ENCODE measurements around the gene FH.

FH gene

GRCh38 chr1:241488739-241489138, 30.8 kb downstream of the FH start:
- no peak overlapping the region for H3K4me3 ChIP-seq (ENCODE audit: low read depth, low read length)
- no peak for DNase-seq (ENCODE audit: low read depth)
- no peak for TF ChIP-seq MYC (IDR thresholded peaks at IDR 0.05; ENCODE audit: low read depth, low read length)
- TF ChIP-seq CTCF (IDR thresholded peaks at IDR 0.05; ENCODE audit: low read depth, low read length) = no peak

GRCh38 chr1:241485554-241485992, 34.0 kb downstream of the FH start:
- DNase-seq (ENCODE audit: low read depth) = peak; percentile 37
- no peak overlapping the region for H3K4me3 ChIP-seq (ENCODE audit: low read depth, low read length)
- no peak; the same call in 1 of the 2 replicates for TF ChIP-seq MAX (IDR thresholded peaks at IDR 0.05; ENCODE audit: low read depth, low read length)
- TF ChIP-seq CTCF (IDR thresholded peaks at IDR 0.05; ENCODE audit: low read depth, low read length) = peak; percentile 33
- no peak for TF ChIP-seq POLR2A (IDR thresholded peaks at IDR 0.05; ENCODE audit: extremely low read depth, insufficient read length)

- no peak overlapping the region for H3K4me3 ChIP-seq (ENCODE audit: low read depth, low read length)
- TF ChIP-seq MYC (IDR thresholded peaks at IDR 0.05; ENCODE audit: low read depth, low read length) = no peak
- TF ChIP-seq CTCF (IDR thresholded peaks at IDR 0.05; ENCODE audit: low read depth, low read length) = no peak
- no peak for TF ChIP-seq MAX (IDR thresholded peaks at IDR 0.05; ENCODE audit: low read depth, low read length)
- TF ChIP-seq POLR2A (IDR thresholded peaks at IDR 0.05; ENCODE audit: extremely low read depth, insufficient read length) = no peak
- no peak for DNase-seq (ENCODE audit: low read depth)
These were observed 34.4 kb downstream of the FH start for GRCh38 chr1:241485145-241485544.

- H3K4me3 ChIP-seq (ENCODE audit: low read depth, low read length) = no peak overlapping the region
- TF ChIP-seq MAX (IDR thresholded peaks at IDR 0.05; ENCODE audit: low read depth, low read length) = no peak
- TF ChIP-seq MYC (IDR thresholded peaks at IDR 0.05; ENCODE audit: low read depth, low read length) = no peak
- TF ChIP-seq POLR2A (IDR thresholded peaks at IDR 0.05; ENCODE audit: extremely low read depth, insufficient read length) = no peak
- no peak for TF ChIP-seq CTCF (IDR thresholded peaks at IDR 0.05; ENCODE audit: low read depth, low read length)
- DNase-seq (ENCODE audit: low read depth) = no peak
These were observed 36.7 kb downstream of the FH start for GRCh38 chr1:241482761-241483250.

- DNase-seq (ENCODE audit: low read depth) = no peak
- TF ChIP-seq MAX (IDR thresholded peaks at IDR 0.05; ENCODE audit: low read depth, low read length) (no peak), CTCF (IDR thresholded peaks at IDR 0.05; ENCODE audit: low read depth, low read length) (no peak), POLR2A (IDR thresholded peaks at IDR 0.05; ENCODE audit: extremely low read depth, insufficient read length) (no peak), MYC (IDR thresholded peaks at IDR 0.05; ENCODE audit: low read depth, low read length) (no peak)
These were observed 40.3 kb downstream of the FH start for GRCh38 chr1:241479294-241479693.

GRCh38 chr1:241475671-241476070, 43.9 kb downstream of the FH start:
- H3K4me3 ChIP-seq (ENCODE audit: low read depth, low read length) = no peak overlapping the region
- no peak for DNase-seq (ENCODE audit: low read depth)
- no peak for TF ChIP-seq POLR2A (IDR thresholded peaks at IDR 0.05; ENCODE audit: extremely low read depth, insufficient read length)
- no peak for TF ChIP-seq MYC (IDR thresholded peaks at IDR 0.05; ENCODE audit: low read depth, low read length)
- no peak for TF ChIP-seq CTCF (IDR thresholded peaks at IDR 0.05; ENCODE audit: low read depth, low read length)
- TF ChIP-seq MAX (IDR thresholded peaks at IDR 0.05; ENCODE audit: low read depth, low read length) = no peak

More at GRCh38 chr1:241479294-241479693, 40.3 kb downstream of the FH start:
- no peak overlapping the region for H3K4me3 ChIP-seq (ENCODE audit: low read depth, low read length)
